Neutrophil (primary cell): ENCODE data around the gene SENP5.

ENCODE experiments used
- H3K27ac ChIP-seq: fragments of 200-600 bp; sonication (generic); 2 replicates; pipeline ENCODE4 v1.5.1; 2016; ENCODE audit warnings: mild to moderate bottlenecking, moderate library complexity
- H3K27me3 ChIP-seq: fragments of 200-600 bp; sonication (generic); 2 replicates; pipeline ENCODE4 v1.6.0; 2016; ENCODE audit warnings: mild to moderate bottlenecking
- H3K36me3 ChIP-seq: fragments of 200-600 bp; sonication (generic); 2 replicates; pipeline ENCODE4 v1.5.1; 2017
- H3K4me1 ChIP-seq, 2 experiments: fragments of 200-600 bp in 1 of 2; sonication (generic) in 1 of 2; 1 replicate in 1 of 2; 2 replicates in 1 of 2; pipeline versions ENCODE4 v1.5.1 to v1.6.1; 2013 to 2016; ENCODE audit warnings: low read depth in 1 of 2, low read length in 1 of 2, mild to moderate bottlenecking in 1 of 2, moderate library complexity in 1 of 2; ENCODE audit not compliant: control insufficient read depth in 1 of 2, insufficient read depth in 1 of 2
- H3K4me3 ChIP-seq, 2 experiments: fragments of 200-600 bp in 1 of 2; sonication (generic) in 1 of 2; 1 replicate in 1 of 2; 2 replicates in 1 of 2; pipeline ENCODE4 v1.5.1; 2013 to 2016; ENCODE audit warnings: low read depth in 1 of 2, low read length in 1 of 2, mild to moderate bottlenecking in 1 of 2, moderate library complexity in 1 of 2
- H3K9me3 ChIP-seq: fragments of 200-600 bp; sonication (generic); 2 replicates; pipeline ENCODE4 v1.5.1; 2016
- TF ChIP-seq, protein P1 (sequence below): fragments of 200-600 bp; sonication (generic); IDR thresholded peaks from 2 replicates; pipeline ENCODE4 v1.5.1; 2016; ENCODE audit warnings: antibody characterized with exemption

Gene SENP5

DNA sequence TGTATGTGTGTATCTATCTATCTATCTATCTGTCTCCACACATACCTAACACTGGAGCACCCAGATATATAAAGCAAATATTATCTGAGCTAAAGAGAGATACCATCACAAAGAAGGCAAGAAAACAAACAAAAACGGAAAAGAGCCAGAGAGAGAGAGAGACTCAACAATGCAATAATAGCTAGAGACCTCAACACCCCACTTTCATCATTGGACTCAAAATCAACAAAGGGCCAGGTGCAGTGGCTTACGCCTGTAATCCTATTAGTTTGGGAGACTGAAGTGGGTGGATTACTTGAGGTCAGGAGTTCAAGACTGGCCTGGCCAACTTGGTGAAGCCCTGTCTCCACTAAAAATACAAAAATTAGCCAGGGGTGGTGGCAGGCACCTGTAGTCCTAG, 51.2 kb downstream of the SENP5 start:
- peaks cover 27% of the 10 kb centered on the region for H3K36me3 ChIP-seq
- H3K4me1 ChIP-seq: no peaks in the 10 kb centered on the region
- no peak overlapping the region for H3K27ac ChIP-seq

DNA sequence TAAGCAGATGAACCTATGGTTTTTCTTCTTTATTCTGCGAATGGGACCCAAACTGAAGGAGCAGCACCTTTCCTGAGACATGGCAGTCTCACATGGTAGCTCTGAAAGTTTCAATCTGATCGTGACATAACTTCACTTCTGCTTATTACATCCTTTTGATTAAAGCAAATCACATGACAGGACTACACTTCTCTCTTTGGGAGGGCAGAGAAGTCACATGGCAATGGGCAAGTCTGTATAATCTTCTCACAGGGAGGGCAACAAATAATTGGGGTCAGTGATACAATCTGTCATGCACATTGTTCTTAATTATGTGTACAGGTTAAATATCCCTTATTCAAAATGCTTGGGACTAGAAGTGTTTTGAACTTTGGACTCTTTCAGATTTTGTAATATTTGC, 53.0 kb downstream of the SENP5 start:
- Histone ChIP-seq H3K4me3 (no peak overlapping the region), H3K4me1 (no peaks in the 10 kb centered on the region), H3K9me3 (no peaks in the 10 kb centered on the region), H3K27me3 (no peaks in the 10 kb centered on the region), H3K36me3 (peaks cover 28% of the 10 kb centered on the region), H3K27ac (no peak overlapping the region)
- TF ChIP-seq, protein P1, sequence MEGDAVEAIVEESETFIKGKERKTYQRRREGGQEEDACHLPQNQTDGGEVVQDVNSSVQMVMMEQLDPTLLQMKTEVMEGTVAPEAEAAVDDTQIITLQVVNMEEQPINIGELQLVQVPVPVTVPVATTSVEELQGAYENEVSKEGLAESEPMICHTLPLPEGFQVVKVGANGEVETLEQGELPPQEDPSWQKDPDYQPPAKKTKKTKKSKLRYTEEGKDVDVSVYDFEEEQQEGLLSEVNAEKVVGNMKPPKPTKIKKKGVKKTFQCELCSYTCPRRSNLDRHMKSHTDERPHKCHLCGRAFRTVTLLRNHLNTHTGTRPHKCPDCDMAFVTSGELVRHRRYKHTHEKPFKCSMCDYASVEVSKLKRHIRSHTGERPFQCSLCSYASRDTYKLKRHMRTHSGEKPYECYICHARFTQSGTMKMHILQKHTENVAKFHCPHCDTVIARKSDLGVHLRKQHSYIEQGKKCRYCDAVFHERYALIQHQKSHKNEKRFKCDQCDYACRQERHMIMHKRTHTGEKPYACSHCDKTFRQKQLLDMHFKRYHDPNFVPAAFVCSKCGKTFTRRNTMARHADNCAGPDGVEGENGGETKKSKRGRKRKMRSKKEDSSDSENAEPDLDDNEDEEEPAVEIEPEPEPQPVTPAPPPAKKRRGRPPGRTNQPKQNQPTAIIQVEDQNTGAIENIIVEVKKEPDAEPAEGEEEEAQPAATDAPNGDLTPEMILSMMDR: no peak

More for the DNA sequence above, 51.2 kb downstream of the SENP5 start:
- TF ChIP-seq, protein P1: no peak
- H3K4me3 ChIP-seq: no peak overlapping the region
- H3K9me3 ChIP-seq: no peaks in the 10 kb centered on the region
- H3K27me3 ChIP-seq: no peaks in the 10 kb centered on the region

DNA sequence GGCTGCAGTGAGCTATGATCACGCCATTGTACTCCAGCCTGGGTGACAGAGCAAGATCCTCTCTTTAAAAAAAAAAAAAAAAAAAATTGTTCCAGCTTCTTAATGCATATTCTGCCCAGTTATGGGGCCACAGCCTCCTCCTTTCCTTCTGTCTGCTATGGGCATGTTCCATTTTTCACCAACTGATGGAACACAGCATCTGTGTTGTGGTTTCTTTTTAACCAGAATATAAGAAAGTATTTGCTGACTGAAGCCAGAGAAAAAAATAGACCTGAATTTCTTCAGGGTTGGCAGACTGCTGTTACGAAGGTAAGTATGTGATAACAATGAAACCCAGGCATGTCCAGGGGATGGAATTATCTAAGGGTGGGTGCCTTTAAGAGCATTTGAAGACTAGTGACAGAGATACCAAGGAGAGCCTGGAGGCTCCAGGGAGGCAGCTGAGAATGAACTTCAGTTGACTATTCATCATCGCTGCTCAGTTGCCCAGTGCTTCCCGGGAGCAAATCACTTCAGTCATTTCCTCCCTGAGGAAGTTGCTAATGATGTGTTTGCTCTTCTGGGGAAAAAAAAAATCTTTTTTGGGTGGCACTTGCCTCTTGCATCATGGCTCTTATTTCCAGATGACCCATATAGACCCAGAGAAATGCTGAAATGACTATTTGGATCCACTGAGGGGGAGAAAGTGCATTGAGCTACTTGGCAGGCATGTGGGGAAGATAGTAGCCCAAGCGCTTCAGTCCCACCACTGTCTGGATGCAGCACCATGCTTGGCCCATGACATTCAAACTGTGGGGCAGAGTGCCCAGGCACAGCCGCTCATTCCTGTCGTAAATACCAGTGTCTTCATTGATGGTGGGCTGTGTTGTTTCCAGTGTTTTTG, 60.1 kb downstream of the SENP5 start:
- H3K36me3 ChIP-seq: peaks cover 62% of the 10 kb centered on the region
- H3K4me3 ChIP-seq: no peak overlapping the region
- no peaks in the 10 kb centered on the region for H3K4me1 ChIP-seq
- no peak overlapping the region for H3K27ac ChIP-seq
- TF ChIP-seq, protein P1: no peak
- no peaks in the 10 kb centered on the region for H3K27me3 ChIP-seq
- H3K9me3 ChIP-seq: no peaks in the 10 kb centered on the region

DNA sequence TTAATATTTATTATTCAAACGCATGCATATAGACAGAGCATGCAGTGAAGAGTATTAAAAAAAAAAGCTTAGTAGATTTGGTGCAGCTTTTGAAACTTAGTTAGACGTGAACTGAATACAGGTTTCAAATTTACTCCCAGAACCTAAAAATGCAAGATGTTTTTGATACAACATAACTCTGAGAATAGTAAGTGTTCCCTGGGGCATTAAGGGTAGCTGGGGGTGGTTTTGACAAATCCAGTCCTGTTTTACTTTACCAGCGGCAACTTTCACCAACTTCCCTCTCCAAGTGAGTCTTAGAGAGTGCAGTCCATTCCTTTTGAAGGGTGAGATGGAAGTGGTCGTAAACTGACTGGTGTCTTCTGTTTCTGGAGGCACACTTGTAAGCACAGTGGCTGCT, 63.4 kb downstream of the SENP5 start:
- H3K4me3 ChIP-seq: no peak overlapping the region
- TF ChIP-seq, protein P1: no peak
- H3K4me1 ChIP-seq: no peaks in the 10 kb centered on the region
- no peaks in the 10 kb centered on the region for H3K9me3 ChIP-seq
- H3K36me3 ChIP-seq: peaks cover 72% of the 10 kb centered on the region
- no peaks in the 10 kb centered on the region for H3K27me3 ChIP-seq
- H3K27ac ChIP-seq: no peak overlapping the region

DNA sequence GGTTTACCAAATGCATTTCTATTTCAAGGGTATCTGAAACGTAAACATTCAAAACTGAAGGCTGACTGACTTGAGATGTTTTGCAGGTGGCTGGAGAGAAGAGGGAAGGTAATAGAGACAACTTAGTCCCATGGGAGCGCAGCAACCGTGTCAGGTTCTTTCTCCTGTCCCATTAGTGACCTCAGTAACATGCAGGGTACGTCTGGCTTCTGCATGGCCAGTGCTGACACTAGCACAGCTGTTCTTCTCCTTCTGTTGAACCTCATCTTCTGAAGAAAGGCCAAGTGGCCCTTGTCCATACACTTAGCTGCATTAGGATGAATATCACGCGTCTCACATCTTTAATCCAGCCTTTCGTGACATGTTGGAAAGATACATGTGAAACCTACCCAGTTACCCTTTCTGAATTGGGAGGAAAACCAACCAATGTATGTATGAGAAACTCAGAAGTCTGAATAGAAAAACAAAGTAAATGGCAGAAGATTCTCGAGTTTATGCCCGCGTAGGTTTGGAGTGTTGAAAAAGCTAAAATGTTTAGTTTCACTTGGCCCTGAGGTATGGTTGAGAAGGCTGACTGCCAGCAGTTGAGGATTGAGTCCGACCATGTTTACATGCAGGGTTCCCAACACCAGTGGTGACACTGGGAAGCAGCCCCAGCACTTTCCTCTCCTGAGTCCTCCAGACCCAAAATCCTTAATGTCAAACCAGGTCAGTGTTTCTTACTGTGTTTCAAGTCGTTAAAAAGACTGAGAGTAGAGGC, 64.3 kb downstream of the SENP5 start:
- H3K27ac ChIP-seq: no peak overlapping the region
- TF ChIP-seq, protein P1: no peak
- peaks cover 81% of the 10 kb centered on the region for H3K36me3 ChIP-seq

More for the DNA sequence above, 64.3 kb downstream of the SENP5 start:
- Histone ChIP-seq H3K4me3 (no peak overlapping the region), H3K27me3 (no peaks in the 10 kb centered on the region), H3K9me3 (no peaks in the 10 kb centered on the region), H3K4me1 (no peaks in the 10 kb centered on the region)
